Testis (tissue), 3 donors: ENCODE data around the gene MBTPS2. TPM values are rescaled to one million over a fixed set of nuclear protein-coding genes. Genes with fewer than 3 reads are reported as not detected.

Experiments used
- DNase-seq: peaks from one replicate; pipeline ENCODE4 v3.0.0-alpha.2; 2019
- H3K27ac ChIP-seq, 2 donors: fragments of 200-600 bp; sonication (generic); one replicate each; pipeline ENCODE4 v1.5.1; 2019
- H3K27me3 ChIP-seq: fragments of 200-600 bp; sonication (generic); one replicate; pipeline ENCODE4 v1.5.1; 2019
- H3K36me3 ChIP-seq: fragments of 200-600 bp; sonication (generic); one replicate; pipeline ENCODE4 v1.5.1; 2017; ENCODE audit warnings: low read depth; ENCODE audit errors: missing control alignments
- H3K4me1 ChIP-seq: fragments of 200-600 bp; sonication (generic); one replicate; pipeline ENCODE4 v1.5.1; 2019
- H3K4me3 ChIP-seq, 2 donors: fragments of 200-600 bp; sonication (generic); one replicate each; pipeline ENCODE4 v1.5.1; 2017 to 2019
- H3K9me3 ChIP-seq: fragments of 200-600 bp; sonication (generic); one replicate; pipeline ENCODE4 v1.5.1; 2017
- POLR2A ChIP-seq: fragments of 450-650 bp; IDR thresholded peaks from one replicate; pipeline ENCODE4 v1.6.1; 2017; ENCODE audit warnings: antibody characterized with exemption, mild to moderate bottlenecking, moderate library complexity
- WGBS, 2 donors: methylation state at CpG; one replicate each; pipeline ENCODE4 v1.1.5; 2018; 5-methylcytosine and 5-hydroxymethylcytosine counted together
- intact Hi-C: fragments of 100-400 bp; cut with DNase I; formaldehyde crosslinking; loops from one replicate; pipeline ENCODE4 v1.15.1; 2023; ENCODE audit warnings: low total_unique reads
- polyA plus RNA-seq: library from polyadenylated mRNA; stranded (reverse); fragments of 350-450 nt; fragmentation: Illumina TruSeq; extraction: RNeasy Lipid Tissue Mini Kit (QIAGEN cat#74804); gene quantifications from one replicate; pipeline ENCODE4 v1.2.3, GENCODE V29; 2014; ENCODE audit warnings: low read depth, low replicate concordance; ENCODE audit not compliant: insufficient read depth
- total RNA-seq, 2 donors: library from RNA; depleted of rRNA; stranded (reverse); fragments of >200 nt; gene quantifications; one replicate each; pipeline ENCODE4 v1.2.3, GENCODE V29; 2016
- TF ChIP-seq, protein P1 (sequence below), 3 experiments: fragments of 450-650 bp in 2 of 3; fragments of 200-600 bp in 1 of 3; sonication (generic) in 1 of 3; IDR thresholded peaks; one replicate each; pipeline ENCODE4 v1.5.1; 2016 to 2019; ENCODE audit warnings: antibody characterized with exemption in 3 of 3, mild to moderate bottlenecking in 2 of 3, moderate library complexity in 1 of 3

MBTPS2 gene
- total and polyA plus RNA-seq, 3 donors from 2014 or later = 8.5 to 11.4 (median 11.4) TPM

DNA sequence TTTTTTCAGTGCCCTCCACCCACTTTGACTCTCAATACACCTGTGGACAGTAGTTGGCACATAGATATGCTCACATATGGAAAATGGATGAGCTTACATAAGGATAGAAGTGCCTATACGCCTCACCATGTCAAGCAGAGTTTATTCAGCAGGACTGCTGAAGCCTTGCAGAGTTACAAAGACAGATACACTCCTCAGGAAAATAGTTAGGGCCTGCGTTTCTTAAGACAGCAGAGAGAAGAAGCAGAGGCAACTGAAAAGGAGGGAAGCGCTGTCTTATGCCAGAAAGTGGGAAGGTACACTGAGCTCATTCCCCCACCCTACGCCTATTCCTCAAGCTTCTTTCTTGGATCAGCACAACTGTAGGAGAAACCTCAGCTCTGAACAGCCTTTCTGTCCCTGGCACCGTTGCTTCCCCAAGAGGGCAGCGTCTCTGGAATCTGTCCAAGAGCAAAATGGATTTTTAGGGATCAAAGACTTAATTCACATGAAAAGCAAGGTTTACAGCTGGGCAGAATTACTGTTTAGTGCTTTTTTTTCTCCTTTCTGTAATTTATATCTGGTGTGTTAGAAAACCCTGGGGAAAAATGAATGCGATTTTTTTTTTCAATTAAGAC, 37.3 kb upstream of the MBTPS2 start:
- no peak for DNase-seq
- no peak for TF ChIP-seq POLR2A
- TF ChIP-seq, protein P1, sequence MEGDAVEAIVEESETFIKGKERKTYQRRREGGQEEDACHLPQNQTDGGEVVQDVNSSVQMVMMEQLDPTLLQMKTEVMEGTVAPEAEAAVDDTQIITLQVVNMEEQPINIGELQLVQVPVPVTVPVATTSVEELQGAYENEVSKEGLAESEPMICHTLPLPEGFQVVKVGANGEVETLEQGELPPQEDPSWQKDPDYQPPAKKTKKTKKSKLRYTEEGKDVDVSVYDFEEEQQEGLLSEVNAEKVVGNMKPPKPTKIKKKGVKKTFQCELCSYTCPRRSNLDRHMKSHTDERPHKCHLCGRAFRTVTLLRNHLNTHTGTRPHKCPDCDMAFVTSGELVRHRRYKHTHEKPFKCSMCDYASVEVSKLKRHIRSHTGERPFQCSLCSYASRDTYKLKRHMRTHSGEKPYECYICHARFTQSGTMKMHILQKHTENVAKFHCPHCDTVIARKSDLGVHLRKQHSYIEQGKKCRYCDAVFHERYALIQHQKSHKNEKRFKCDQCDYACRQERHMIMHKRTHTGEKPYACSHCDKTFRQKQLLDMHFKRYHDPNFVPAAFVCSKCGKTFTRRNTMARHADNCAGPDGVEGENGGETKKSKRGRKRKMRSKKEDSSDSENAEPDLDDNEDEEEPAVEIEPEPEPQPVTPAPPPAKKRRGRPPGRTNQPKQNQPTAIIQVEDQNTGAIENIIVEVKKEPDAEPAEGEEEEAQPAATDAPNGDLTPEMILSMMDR (IDR thresholded peaks at IDR 0.05) = no peak
- H3K4me1 ChIP-seq = no peaks in the 10 kb centered on the region
- no peak overlapping the region for H3K4me3 ChIP-seq
- no peaks in the 10 kb centered on the region for H3K36me3 ChIP-seq
- 58 to 63% methylated on average over 7 of the region's 7 CpGs for WGBS, 2 donors
- no peaks in the 10 kb centered on the region for H3K9me3 ChIP-seq
- no peak overlapping the region for H3K27ac ChIP-seq
- H3K27me3 ChIP-seq = no peaks in the 10 kb centered on the region
- intact Hi-C loops = no loop called here

DNA sequence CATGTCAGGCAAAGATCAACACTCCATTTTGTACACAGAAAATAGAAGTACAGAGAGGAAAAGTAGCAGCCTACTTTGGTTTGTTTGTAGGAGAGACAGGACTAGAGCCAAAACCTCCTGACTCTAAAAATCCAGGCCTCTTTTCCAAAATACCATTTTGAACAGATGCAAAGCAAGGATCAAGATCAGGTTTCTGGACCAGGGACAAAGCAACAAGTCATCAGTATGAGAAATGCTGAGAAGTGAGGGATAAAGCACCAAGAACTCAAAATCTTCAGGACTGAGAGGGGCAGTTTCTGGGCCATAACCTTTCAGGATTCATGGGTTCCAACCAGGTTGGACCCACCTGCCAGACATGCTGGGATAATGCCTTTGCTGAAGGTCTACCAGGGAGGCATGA, 36.6 kb upstream of the MBTPS2 start:
- intact Hi-C loops = no loop called here
- Histone ChIP-seq H3K27me3 (no peaks in the 10 kb centered on the region), H3K27ac (no peak overlapping the region), H3K4me1 (no peaks in the 10 kb centered on the region), H3K9me3 (no peaks in the 10 kb centered on the region), H3K4me3 (no peak overlapping the region), H3K36me3 (no peaks in the 10 kb centered on the region)
- DNase-seq = no peak
- TF ChIP-seq POLR2A = no peak
- TF ChIP-seq, protein P1 (IDR thresholded peaks at IDR 0.05) = no peak

DNA sequence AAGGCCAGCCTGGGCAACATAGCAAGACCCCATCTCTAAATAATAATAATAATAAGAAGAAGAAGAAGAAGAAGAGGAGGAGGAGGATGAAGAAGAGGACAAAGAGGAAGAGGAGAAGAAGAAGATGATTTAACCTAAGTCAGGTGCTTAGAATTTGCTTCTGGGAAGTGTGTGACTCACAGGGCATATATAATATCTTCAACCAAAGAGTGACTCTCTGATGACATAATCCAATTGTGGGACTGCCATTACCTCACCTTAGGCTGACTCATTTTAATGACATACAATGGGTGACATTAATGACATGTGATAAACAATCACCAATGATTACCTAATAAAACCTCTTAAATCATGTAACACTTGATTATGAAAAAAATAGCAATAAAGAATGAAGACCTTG, 32.7 kb upstream of the MBTPS2 start:
- Histone ChIP-seq H3K4me1 (no peaks in the 10 kb centered on the region), H3K9me3 (no peaks in the 10 kb centered on the region), H3K27me3 (no peaks in the 10 kb centered on the region), H3K4me3 (no peak overlapping the region), H3K36me3 (no peaks in the 10 kb centered on the region), H3K27ac (no peak overlapping the region)
- TF ChIP-seq, protein P1 (IDR thresholded peaks at IDR 0.05) = no peak
- no peak for TF ChIP-seq POLR2A
- DNase-seq = no peak
- intact Hi-C loops = no loop called here

DNA sequence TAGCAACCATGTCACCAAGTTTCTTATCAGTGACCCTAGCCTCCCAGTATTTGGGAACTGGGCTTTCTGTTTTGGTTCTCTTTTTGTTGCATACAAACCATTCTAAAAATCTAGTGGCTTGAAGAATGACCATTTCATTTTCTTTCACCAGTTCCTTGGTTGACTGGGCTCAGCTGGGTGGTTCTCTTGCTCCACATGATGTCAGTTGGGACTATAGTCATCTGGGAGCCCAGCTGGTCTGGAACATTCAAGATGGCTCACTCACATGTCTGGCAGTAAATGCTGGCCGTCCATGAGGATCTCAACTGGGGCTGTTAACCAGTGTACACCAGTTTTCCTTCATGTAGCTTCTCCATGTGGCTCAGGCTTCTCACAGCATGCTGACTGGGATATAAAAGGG, 27.6 kb upstream of the MBTPS2 start:
- Histone ChIP-seq H3K27ac (no peak overlapping the region), H3K9me3 (no peaks in the 10 kb centered on the region), H3K27me3 (no peaks in the 10 kb centered on the region), H3K4me1 (no peaks in the 10 kb centered on the region), H3K36me3 (no peaks in the 10 kb centered on the region), H3K4me3 (no peak overlapping the region)
- intact Hi-C loops = no loop called here
- WGBS, 2 donors = 100% methylated on average over 1 of the region's 1 CpG; no CpG with 5 or more reads in 1 of the 2 donors
- TF ChIP-seq, protein P1 (IDR thresholded peaks at IDR 0.05) = no peak
- no peak for TF ChIP-seq POLR2A
- DNase-seq = no peak

DNA sequence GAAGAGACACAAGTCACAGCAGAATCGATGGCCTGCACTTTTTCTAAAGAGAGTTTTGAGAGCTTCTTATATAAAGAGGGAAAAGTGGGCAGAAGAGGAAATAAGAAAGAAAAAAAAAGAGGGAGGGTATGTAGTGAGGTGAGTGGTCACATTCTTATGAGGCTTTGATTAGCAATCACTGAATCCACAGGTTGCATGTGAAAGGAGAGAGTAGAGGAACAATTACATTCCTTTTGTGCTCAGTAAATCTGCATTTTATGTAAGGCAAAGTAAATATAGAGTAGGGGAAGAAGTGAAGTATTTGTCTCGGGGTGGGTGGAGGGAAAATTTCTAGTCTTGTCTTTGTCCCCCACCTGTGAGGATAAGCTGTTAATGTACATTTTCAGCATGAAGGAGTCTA, 26.8 kb upstream of the MBTPS2 start:
- H3K4me1 ChIP-seq = no peaks in the 10 kb centered on the region
- no peak overlapping the region for H3K4me3 ChIP-seq
- H3K27me3 ChIP-seq = no peaks in the 10 kb centered on the region
- intact Hi-C loops = no loop called here
- WGBS, 2 donors = 85 to 92% methylated on average over 1 to 2 of the region's 2 CpGs
- no peaks in the 10 kb centered on the region for H3K36me3 ChIP-seq
- no peak for DNase-seq
- TF ChIP-seq, protein P1 (IDR thresholded peaks at IDR 0.05) = no peak
- no peak for TF ChIP-seq POLR2A
- no peaks in the 10 kb centered on the region for H3K9me3 ChIP-seq
- no peak overlapping the region for H3K27ac ChIP-seq
